IPS-15b (cell line): ENCODE measurements around the gene SOST.

Experiments
- H3K27me3 ChIP-seq: one replicate; pipeline ENCODE4 v1.6.1; 2013; ENCODE audit warnings: low read length; ENCODE audit not compliant: control insufficient read depth, insufficient read depth
- H3K36me3 ChIP-seq: one replicate; pipeline ENCODE4 v1.6.1; 2013; ENCODE audit warnings: low read length; ENCODE audit not compliant: control insufficient read depth, insufficient read depth
- H3K4me1 ChIP-seq: one replicate; pipeline ENCODE4 v1.6.1; 2013; ENCODE audit warnings: mild to moderate bottlenecking, low read length; ENCODE audit not compliant: control insufficient read depth, insufficient read depth
- H3K4me3 ChIP-seq: one replicate; pipeline ENCODE4 v1.5.1; 2013; ENCODE audit warnings: low read depth, low read length
- H3K9ac ChIP-seq: one replicate; pipeline ENCODE4 v1.6.1; 2013; ENCODE audit warnings: low read depth, mild to moderate bottlenecking, low read length
- H3K9me3 ChIP-seq: one replicate; pipeline ENCODE4 v1.6.1; 2013; ENCODE audit warnings: mild to moderate bottlenecking, low read length; ENCODE audit not compliant: control insufficient read depth, insufficient read depth

The SOST gene

GRCh38 chr17:43757171-43757660, 1.4 kb downstream of the SOST start:
- peaks cover 23% of the 10 kb centered on the region for H3K27me3 ChIP-seq
- H3K9me3 ChIP-seq: no peaks in the 10 kb centered on the region
- H3K4me3 ChIP-seq: no peak overlapping the region
- peaks cover 5% of the 10 kb centered on the region for H3K4me1 ChIP-seq
- H3K36me3 ChIP-seq: no peaks in the 10 kb centered on the region
- H3K9ac ChIP-seq: no peak overlapping the region

DNA sequence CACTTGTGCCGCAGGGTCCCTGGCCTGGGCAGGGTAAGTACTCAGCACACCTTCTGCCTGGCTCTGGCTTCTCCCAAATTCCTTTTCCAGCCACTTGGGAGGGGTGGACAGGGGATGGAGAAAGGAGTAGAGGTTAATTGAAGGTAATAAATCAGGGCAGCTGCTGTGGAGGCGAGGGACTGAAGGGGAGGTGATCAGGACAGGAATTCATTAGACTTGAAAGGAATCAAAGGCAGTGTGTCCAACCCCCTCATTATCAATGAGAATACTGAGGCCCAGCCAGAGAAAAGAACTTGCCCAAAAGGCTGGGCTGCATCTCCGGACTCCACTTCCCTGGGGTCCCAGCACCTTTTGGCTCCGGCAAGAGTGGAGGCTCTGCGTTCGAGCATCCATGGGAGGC, 2.4 kb downstream of the SOST start:
- peaks cover 23% of the 10 kb centered on the region for H3K27me3 ChIP-seq

DNA sequence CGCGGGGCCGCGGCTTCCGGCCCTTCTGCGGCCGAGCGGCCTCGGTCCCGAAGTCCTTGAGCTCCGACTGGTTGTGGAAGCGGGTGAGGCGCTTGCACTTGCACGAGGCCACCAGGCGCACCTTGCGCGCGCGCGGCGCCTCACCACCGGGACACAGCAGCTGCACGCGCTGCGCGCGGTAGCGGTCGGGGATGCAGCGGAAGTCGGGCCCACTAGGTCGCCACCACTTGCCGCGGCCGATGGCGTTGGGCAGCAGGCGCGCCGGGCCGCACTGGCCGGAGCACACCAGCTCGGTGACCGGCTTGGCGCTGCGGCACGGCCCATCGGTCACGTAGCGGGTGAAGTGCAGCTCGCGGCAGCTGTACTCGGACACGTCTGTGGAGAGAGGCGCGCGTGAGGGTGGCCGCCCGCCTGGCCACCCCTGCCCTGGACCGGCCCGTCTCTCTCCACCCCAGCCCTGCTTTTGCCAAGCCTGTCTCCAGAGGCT, 3.2 kb downstream of the SOST start:
- Histone ChIP-seq H3K36me3 (no peaks in the 10 kb centered on the region), H3K9me3 (no peaks in the 10 kb centered on the region), H3K27me3 (peaks cover 23% of the 10 kb centered on the region), H3K9ac (no peak overlapping the region), H3K4me3 (peak overlapping the region; percentile 30), H3K4me1 (peaks cover 5% of the 10 kb centered on the region)

More for the DNA sequence above, 2.4 kb downstream of the SOST start:
- no peak overlapping the region for H3K9ac ChIP-seq
- no peaks in the 10 kb centered on the region for H3K9me3 ChIP-seq
- no peak overlapping the region for H3K4me3 ChIP-seq
- H3K36me3 ChIP-seq: no peaks in the 10 kb centered on the region
- H3K4me1 ChIP-seq: peaks cover 5% of the 10 kb centered on the region

GRCh38 chr17:43754947-43755346, 3.6 kb downstream of the SOST start:
- H3K4me3 ChIP-seq: peak overlapping the region; percentile 30
- H3K4me1 ChIP-seq: peaks cover 1% of the 10 kb centered on the region
- no peaks in the 10 kb centered on the region for H3K36me3 ChIP-seq
- peaks cover 23% of the 10 kb centered on the region for H3K27me3 ChIP-seq
- H3K9ac ChIP-seq: no peak overlapping the region
- H3K9me3 ChIP-seq: no peaks in the 10 kb centered on the region

DNA sequence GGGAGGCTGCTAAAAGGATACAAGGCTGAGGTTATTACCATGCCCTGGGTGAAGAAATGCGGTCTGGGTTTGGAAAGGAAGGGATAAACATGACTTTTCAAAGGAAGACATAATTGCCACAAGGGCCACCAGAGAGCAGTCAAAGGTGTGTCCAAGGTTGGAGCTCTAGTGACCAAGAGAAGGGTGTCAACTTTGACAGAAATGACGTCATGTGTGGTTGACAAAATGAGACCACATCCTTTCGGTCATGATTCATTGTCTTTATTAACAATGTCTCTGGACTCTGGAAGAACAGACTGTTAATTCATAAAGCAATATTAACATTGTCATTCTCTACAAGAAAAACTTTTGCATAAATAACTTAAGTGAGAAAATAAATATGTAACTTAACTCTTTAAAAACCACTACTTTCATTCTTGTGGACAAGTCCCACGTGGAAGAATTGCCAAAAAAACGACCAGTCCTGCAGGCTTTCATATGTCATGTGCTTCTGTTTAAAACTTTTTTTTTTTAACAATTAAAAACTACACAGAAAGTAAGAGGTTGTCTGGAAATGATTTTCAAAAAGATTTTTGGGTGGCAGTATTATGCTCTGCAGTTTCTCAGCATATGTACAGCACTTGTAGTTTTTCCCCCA, 5.0 kb downstream of the SOST start:
- Histone ChIP-seq H3K27me3 (peaks cover 23% of the 10 kb centered on the region), H3K4me3 (no peak overlapping the region), H3K9ac (no peak overlapping the region), H3K9me3 (no peaks in the 10 kb centered on the region), H3K36me3 (no peaks in the 10 kb centered on the region), H3K4me1 (no peaks in the 10 kb centered on the region)

- H3K27me3 ChIP-seq: peaks cover 10% of the 10 kb centered on the region
These were observed 8.4 kb downstream of the SOST start for GRCh38 chr17:43750153-43750552.

GRCh38 chr17:43745541-43745940, 13.1 kb downstream of the SOST start:
- H3K36me3 ChIP-seq: no peaks in the 10 kb centered on the region
- no peaks in the 10 kb centered on the region for H3K9me3 ChIP-seq
- no peaks in the 10 kb centered on the region for H3K27me3 ChIP-seq
- peaks cover 3% of the 10 kb centered on the region for H3K4me1 ChIP-seq
- H3K4me3 ChIP-seq: no peak overlapping the region
- H3K9ac ChIP-seq: no peak overlapping the region

More at GRCh38 chr17:43750153-43750552, 8.4 kb downstream of the SOST start:
- Histone ChIP-seq H3K36me3 (no peaks in the 10 kb centered on the region), H3K9me3 (no peaks in the 10 kb centered on the region), H3K4me3 (no peak overlapping the region), H3K9ac (no peak overlapping the region), H3K4me1 (peaks cover 3% of the 10 kb centered on the region)

DNA sequence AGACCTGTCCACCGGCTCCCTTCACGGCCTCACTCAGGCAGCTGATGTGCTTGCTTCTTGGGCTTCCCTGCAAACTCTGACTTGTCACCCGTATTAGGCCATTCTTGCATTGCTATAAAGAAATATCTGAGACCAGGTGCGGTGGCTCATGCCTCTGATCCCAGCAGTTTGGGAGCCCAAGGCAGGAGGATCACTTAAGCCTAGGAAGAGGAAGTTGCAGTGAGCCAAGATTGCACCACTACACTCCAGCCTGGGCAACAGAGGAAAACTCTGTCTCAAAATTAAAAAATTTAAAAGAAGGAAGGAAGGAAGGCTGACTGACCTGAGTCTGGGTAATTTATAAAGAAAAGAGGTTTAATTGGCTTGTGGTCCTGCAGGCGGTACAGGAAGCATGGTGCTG, 17.0 kb downstream of the SOST start:
- no peak overlapping the region for H3K9ac ChIP-seq
- peaks cover 3% of the 10 kb centered on the region for H3K4me1 ChIP-seq
- H3K36me3 ChIP-seq: no peaks in the 10 kb centered on the region
- H3K4me3 ChIP-seq: no peak overlapping the region
- no peaks in the 10 kb centered on the region for H3K27me3 ChIP-seq
- H3K9me3 ChIP-seq: no peaks in the 10 kb centered on the region

DNA sequence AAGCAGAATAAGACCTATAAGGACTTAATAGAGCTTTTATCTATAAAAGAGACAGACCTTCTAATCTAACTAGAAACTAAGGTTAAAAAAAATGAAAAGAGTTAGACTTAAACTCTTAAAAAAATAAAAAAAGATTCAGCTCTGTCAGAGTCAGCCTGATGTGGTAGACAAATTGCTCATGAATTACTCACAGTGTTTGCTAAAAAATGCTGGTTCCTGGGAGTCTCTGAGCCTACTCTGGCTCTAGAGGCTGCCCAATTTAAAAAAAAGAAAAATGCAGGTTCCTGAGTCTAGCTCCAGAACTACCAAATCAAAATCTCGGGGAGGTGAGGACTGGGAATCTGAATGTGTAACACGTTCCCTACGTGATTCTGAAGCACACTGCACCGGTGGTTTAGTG, 18.1 kb downstream of the SOST start:
- Histone ChIP-seq H3K4me1 (no peaks in the 10 kb centered on the region), H3K36me3 (no peaks in the 10 kb centered on the region), H3K4me3 (no peak overlapping the region), H3K9me3 (no peaks in the 10 kb centered on the region), H3K9ac (no peak overlapping the region), H3K27me3 (no peaks in the 10 kb centered on the region)

GRCh38 chr17:43737722-43738121, 20.9 kb downstream of the SOST start:
- peaks cover 2% of the 10 kb centered on the region for H3K4me1 ChIP-seq
- H3K36me3 ChIP-seq: no peaks in the 10 kb centered on the region
- no peaks in the 10 kb centered on the region for H3K27me3 ChIP-seq
- H3K4me3 ChIP-seq: no peak overlapping the region
- H3K9me3 ChIP-seq: peaks cover 6% of the 10 kb centered on the region
- H3K9ac ChIP-seq: no peak overlapping the region

- no peak overlapping the region for H3K4me3 ChIP-seq
- no peak overlapping the region for H3K9ac ChIP-seq
- H3K36me3 ChIP-seq: no peaks in the 10 kb centered on the region
- no peaks in the 10 kb centered on the region for H3K27me3 ChIP-seq
- H3K9me3 ChIP-seq: peaks cover 8% of the 10 kb centered on the region
- peaks cover 2% of the 10 kb centered on the region for H3K4me1 ChIP-seq
These were observed 22.2 kb downstream of the SOST start for GRCh38 chr17:43736389-43736788.

- no peaks in the 10 kb centered on the region for H3K36me3 ChIP-seq
- H3K4me1 ChIP-seq: peaks cover 2% of the 10 kb centered on the region
- H3K9me3 ChIP-seq: peaks cover 8% of the 10 kb centered on the region
These were observed 24.2 kb downstream of the SOST start for GRCh38 chr17:43734376-43734775.

More at GRCh38 chr17:43734376-43734775, 24.2 kb downstream of the SOST start:
- no peak overlapping the region for H3K9ac ChIP-seq
- H3K27me3 ChIP-seq: no peaks in the 10 kb centered on the region
- no peak overlapping the region for H3K4me3 ChIP-seq
